DOHH2 (cell line): ENCODE results near the gene CROCC.
"Not testable (repeated sequence)": the region's sequence is repeated elsewhere in the genome, so short reads cannot be mapped to it uniquely, and the experiment has no call there.

Source experiments
- EZH2phosphoT487 ChIP-seq: fragments of 200-600 bp; sonication (generic); IDR thresholded peaks from 2 replicates; pipeline ENCODE4 v1.6.1; 2017; ENCODE audit warnings: borderline replicate concordance, mild to moderate bottlenecking, antibody characterized with exemption, low read length, moderate library complexity, mixed read lengths
- TF ChIP-seq, protein P1 (sequence below): fragments of 200-600 bp; sonication (generic); IDR thresholded peaks from one replicate; pipeline ENCODE4 v1.5.1; 2014; ENCODE audit warnings: antibody characterized with exemption, mild to moderate bottlenecking, low read depth, low read length; ENCODE audit not compliant: poor library complexity, severe bottlenecking

DNA sequence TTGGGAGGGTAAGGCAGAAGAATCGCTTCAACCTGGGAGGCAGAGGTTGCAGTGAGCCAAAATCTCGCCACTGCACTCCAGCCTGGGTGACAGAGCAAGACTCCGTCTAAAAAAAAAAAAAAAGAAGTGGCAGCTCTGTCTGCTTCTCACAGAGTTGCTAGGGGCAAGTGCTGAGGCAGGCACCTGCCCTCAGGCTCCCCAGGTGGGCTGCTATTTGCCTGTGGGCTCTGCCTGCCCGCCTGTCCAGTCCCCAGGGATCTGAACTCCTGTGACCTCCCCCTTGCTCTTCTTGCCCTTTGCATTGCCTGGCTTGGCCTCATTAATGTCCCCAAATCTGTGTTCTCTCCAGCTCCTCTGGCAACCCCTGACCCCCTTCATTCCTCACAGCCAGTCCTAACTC is 30.6 kb downstream of the CROCC start:
- TF ChIP-seq, protein P1, sequence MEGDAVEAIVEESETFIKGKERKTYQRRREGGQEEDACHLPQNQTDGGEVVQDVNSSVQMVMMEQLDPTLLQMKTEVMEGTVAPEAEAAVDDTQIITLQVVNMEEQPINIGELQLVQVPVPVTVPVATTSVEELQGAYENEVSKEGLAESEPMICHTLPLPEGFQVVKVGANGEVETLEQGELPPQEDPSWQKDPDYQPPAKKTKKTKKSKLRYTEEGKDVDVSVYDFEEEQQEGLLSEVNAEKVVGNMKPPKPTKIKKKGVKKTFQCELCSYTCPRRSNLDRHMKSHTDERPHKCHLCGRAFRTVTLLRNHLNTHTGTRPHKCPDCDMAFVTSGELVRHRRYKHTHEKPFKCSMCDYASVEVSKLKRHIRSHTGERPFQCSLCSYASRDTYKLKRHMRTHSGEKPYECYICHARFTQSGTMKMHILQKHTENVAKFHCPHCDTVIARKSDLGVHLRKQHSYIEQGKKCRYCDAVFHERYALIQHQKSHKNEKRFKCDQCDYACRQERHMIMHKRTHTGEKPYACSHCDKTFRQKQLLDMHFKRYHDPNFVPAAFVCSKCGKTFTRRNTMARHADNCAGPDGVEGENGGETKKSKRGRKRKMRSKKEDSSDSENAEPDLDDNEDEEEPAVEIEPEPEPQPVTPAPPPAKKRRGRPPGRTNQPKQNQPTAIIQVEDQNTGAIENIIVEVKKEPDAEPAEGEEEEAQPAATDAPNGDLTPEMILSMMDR, result not testable (repeated sequence)
- not testable (repeated sequence) for TF ChIP-seq EZH2phosphoT487
